ENCODE data around the gene EPHB6. TPM values are rescaled to one million over a fixed set of nuclear protein-coding genes. Genes with fewer than 3 reads are reported as not detected.

Gene EPHB6
- total RNA-seq, 1 experiment from 2014 or later: 12.6 TPM

- Histone ChIP-seq H3K4me1 (ENCODE audit: control insufficient read depth in 1 of 2, insufficient read depth in 2 of 2, low read length in 2 of 2) (peaks cover 0 to 3% of the 10 kb centered on the region in 2 experiments; a peak in 1 of 4 replicates), H3K27ac (ENCODE audit: low read depth, low read length) (no peak overlapping the region), H3K4me2 (ENCODE audit: low read length) (no peak overlapping the region), H4K20me1 (ENCODE audit: insufficient read depth) (no peaks in the 10 kb centered on the region), H2AFZ (ENCODE audit: low read depth, low read length, poor library complexity, severe bottlenecking) (no peak overlapping the region), H3K27me3 (ENCODE audit: insufficient read depth, low read length) (no peaks in the 10 kb centered on the region), H3K36me3 (ENCODE audit: control insufficient read depth in 1 of 2, insufficient read depth in 2 of 2, low read length in 2 of 2) (no peaks in the 10 kb centered on the region), H3K9ac (ENCODE audit: low read length) (no peak overlapping the region), H3K4me3 (replicated peaks in 1 of 2; ENCODE audit: low read depth in 1 of 2, low read length in 2 of 2) (no peak overlapping the region), H3K9me3 (ENCODE audit: control insufficient read depth in 1 of 2, insufficient read depth in 1 of 2, low read depth in 1 of 2, low read length in 2 of 2) (no peaks in the 10 kb centered on the region), H3K9me2 (ENCODE audit: insufficient read depth) (no peaks in the 10 kb centered on the region), H3K79me2 (ENCODE audit: insufficient read depth, low read length) (no peaks in the 10 kb centered on the region)
- ATAC-seq (no peak), DNase-seq (ENCODE audit: low read depth, low spot score) (no peak)
- intact Hi-C loops (cut with micrococcal nuclease): no loop called here
- CTCF ChIA-PET: interaction anchor here (1.4 kb wide), 1 partner anchor 24 kb away, joined by 4 read pairs; no protein-coding TSS in a partner anchor
- no TSS peak for BruUV-seq (replicated peaks)
- RAD21 ChIA-PET (ENCODE audit: low non-redundant PET in 1 of 2, low total read pairs in 2 of 2, uncharacterized antibody in 2 of 2, unreplicated experiment in 2 of 2): no interaction called here
- POLR2A ChIA-PET: no interaction called here
- TF ChIP-seq FOSL1 (IDR thresholded peaks at IDR 0.05; ENCODE audit: low read depth) (no peak), MAX (IDR thresholded peaks at IDR 0.05) (no peak), YY1 (IDR thresholded peaks at IDR 0.05; ENCODE audit: extremely low read depth, insufficient replicate concordance, low read depth, low read length) (no peak), REST (IDR thresholded peaks at IDR 0.05; ENCODE audit: low read depth) (no peak), TCF7L2 (IDR thresholded peaks at IDR 0.05; ENCODE audit: borderline replicate concordance, extremely low read depth, insufficient read depth, insufficient read length) (no peak), EGR1 (IDR thresholded peaks at IDR 0.05; ENCODE audit: low read depth) (no peak), SRF (IDR thresholded peaks at IDR 0.05; ENCODE audit: low read depth) (no peak), ZBTB33 (IDR thresholded peaks at IDR 0.05; ENCODE audit: extremely low read depth, insufficient replicate concordance, low read length) (no peak), SIN3A (IDR thresholded peaks at IDR 0.05; ENCODE audit: low read depth) (no peak), POLR2A (IDR thresholded peaks at IDR 0.05; ENCODE audit: borderline replicate concordance, extremely low read depth, insufficient read depth, insufficient read length) (no peak), ELF1 (IDR thresholded peaks at IDR 0.05; ENCODE audit: borderline replicate concordance, low read depth) (no peak), ZNF274 (IDR thresholded peaks at IDR 0.05; ENCODE audit: low read depth, low read length) (no peak), SP1 (IDR thresholded peaks at IDR 0.05; ENCODE audit: low read depth) (no peak), RAD21 (IDR thresholded peaks at IDR 0.05; ENCODE audit: low read depth) (no peak), EZH2phosphoT487 (IDR thresholded peaks at IDR 0.05; ENCODE audit: borderline replicate concordance) (no peak), POLR2AphosphoS5 (IDR thresholded peaks at IDR 0.05; ENCODE audit: low read depth, low read length) (no peak), EZH2 (IDR thresholded peaks at IDR 0.05) (no peak)
- TF ChIP-seq, protein P1, sequence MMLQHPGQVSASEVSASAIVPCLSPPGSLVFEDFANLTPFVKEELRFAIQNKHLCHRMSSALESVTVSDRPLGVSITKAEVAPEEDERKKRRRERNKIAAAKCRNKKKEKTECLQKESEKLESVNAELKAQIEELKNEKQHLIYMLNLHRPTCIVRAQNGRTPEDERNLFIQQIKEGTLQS (IDR thresholded peaks at IDR 0.05): no peak
Observed at GRCh38 chr7:142835487-142835886, 19.4 kb upstream of the EPHB6 start.
